ENCODE data around the gene TTBK1. TPM values are rescaled to one million over a fixed set of nuclear protein-coding genes. Genes with fewer than 3 reads are reported as not detected.

The TTBK1 gene
- not detected for total RNA-seq

DNA sequence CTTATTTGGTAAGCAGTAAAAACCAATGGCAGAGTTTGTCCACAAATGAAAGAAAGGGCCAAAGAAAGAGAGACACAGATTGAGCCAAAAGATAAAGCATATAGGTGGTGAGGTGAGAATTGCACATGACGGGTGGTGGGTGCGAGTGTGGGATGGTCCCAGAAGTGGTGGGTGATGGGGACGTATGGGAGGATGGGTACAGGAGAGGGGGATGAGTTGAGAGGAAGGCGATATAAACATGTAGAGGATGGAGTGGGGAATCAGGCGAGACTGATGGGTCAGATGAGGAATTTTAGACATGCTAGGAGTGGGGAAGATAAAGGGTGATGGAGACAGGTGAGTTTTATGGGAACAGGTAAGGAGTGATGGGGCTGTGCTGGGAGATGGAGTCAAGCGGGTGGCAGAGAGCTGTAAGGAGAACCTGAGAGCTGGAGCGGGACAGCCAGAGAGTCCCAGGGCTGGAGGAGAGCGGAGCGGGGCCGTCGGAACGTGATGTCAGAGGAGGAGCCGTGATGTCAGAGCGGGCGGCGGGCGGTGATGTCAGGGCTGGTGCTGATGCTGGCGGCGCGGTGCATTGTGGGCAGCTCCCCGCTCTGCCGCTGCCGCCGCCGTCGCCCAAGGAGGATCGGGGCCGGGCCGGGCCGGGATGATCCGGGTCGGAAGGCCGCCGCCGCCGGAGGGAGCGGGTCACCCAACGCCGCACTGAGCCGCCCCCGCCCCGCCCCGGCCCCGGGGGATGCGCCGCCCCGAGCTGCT is at the start of gene TTBK1:
Gene TTBK1, plus strand, starts transcription at position 574 of the 756 bp plus-strand sequence. CDS start 3,180 bp downstream, outside the sequence.
- no peaks in the 10 kb centered on the region for H3K36me3 ChIP-seq
- H3K9me3 ChIP-seq, result peaks cover 0 to 12% (median 0%) of the 10 kb centered on the region in 4 donors
- H3K27ac ChIP-seq, result no peak within 1 kb of the TSS
- TF ChIP-seq POLR2A (IDR thresholded peaks at IDR 0.05), result no peak
- TF ChIP-seq, protein P1, sequence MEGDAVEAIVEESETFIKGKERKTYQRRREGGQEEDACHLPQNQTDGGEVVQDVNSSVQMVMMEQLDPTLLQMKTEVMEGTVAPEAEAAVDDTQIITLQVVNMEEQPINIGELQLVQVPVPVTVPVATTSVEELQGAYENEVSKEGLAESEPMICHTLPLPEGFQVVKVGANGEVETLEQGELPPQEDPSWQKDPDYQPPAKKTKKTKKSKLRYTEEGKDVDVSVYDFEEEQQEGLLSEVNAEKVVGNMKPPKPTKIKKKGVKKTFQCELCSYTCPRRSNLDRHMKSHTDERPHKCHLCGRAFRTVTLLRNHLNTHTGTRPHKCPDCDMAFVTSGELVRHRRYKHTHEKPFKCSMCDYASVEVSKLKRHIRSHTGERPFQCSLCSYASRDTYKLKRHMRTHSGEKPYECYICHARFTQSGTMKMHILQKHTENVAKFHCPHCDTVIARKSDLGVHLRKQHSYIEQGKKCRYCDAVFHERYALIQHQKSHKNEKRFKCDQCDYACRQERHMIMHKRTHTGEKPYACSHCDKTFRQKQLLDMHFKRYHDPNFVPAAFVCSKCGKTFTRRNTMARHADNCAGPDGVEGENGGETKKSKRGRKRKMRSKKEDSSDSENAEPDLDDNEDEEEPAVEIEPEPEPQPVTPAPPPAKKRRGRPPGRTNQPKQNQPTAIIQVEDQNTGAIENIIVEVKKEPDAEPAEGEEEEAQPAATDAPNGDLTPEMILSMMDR (IDR thresholded peaks at IDR 0.05), result no peak
- TF ChIP-seq EP300 (IDR thresholded peaks at IDR 0.05), result no peak
- no peak within 1 kb of the TSS for H3K4me3 ChIP-seq
- no peak for DNase-seq (ENCODE audit: low spot score in 2 of 2)
- H3K4me1 ChIP-seq, result peaks cover 0 to 21% (median 9%) of the 10 kb centered on the region in 4 donors
- peaks cover 0 to 57% of the 10 kb centered on the region in 2 donors for H3K27me3 ChIP-seq
- WGBS, 2 donors, result 13 to 15% methylated on average over 30 to 32 of the region's 47 CpGs

DNA sequence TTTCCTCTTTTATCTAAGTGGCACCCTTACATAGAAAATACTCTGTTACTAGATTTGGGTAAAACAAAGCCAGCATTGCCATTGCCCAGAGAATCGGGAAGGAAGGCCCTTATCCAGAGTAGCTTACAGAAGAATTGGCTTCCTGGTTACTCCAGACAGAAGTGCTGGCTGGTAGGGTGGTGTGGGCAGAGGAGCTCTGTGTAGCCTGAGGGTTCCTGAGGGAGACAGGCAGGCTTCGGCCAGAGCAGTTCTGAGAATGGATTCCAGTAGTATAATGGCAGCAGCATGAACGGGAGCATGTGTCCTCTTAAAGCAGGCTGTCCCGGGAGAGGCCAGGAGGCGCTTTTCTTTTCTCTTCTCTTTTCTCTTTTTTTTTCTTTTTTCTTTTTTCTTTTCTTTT is 49.4 kb upstream of the TTBK1 start:
- H3K36me3 ChIP-seq, result peaks cover 0 to 84% (median 14%) of the 10 kb centered on the region in 3 donors
- TF ChIP-seq EP300 (IDR thresholded peaks at IDR 0.05) (no peak), POLR2A (IDR thresholded peaks at IDR 0.05) (no peak)
- TF ChIP-seq, protein P1 (IDR thresholded peaks at IDR 0.05), result no peak
- DNase-seq (ENCODE audit: low spot score in 2 of 2), result no peak

DNA sequence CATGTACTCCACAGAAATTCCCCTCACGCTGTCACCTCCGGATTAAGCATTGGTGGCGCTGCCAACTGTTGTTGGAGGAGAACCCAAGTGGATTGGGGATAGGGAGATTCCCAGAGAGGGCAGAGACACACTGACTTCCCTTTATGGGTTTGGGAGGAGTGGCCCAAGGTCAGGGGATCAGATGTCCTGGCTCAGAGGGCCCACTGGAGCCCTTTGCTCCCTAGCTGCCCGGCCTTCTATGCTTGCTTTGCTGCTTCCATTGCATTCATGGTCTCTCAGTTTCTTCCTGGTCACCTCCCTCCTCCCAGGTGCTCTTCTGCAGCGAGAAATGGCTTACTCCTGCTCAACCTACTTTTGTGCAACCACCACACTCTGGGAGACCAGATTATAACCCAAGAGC is 46.9 kb upstream of the TTBK1 start:
- H3K4me3 ChIP-seq, result no peak overlapping the region
- H3K27me3 ChIP-seq, result no peaks in the 10 kb centered on the region
- WGBS, 2 donors, result 80 to 87% methylated on average over 5 of the region's 5 CpGs
- no peaks in the 10 kb centered on the region for H3K4me1 ChIP-seq
- H3K9me3 ChIP-seq, result no peaks in the 10 kb centered on the region
- TF ChIP-seq, protein P1 (IDR thresholded peaks at IDR 0.05), result no peak
- TF ChIP-seq EP300 (IDR thresholded peaks at IDR 0.05), result no peak
- no peak for TF ChIP-seq POLR2A (IDR thresholded peaks at IDR 0.05)
- peaks cover 0 to 98% (median 14%) of the 10 kb centered on the region in 3 donors for H3K36me3 ChIP-seq
- no peak overlapping the region for H3K27ac ChIP-seq
- DNase-seq (ENCODE audit: low spot score in 2 of 2), result no peak

More for the DNA sequence above, 49.4 kb upstream of the TTBK1 start:
- Histone ChIP-seq H3K27ac (no peak overlapping the region), H3K9me3 (no peaks in the 10 kb centered on the region), H3K27me3 (no peaks in the 10 kb centered on the region), H3K4me3 (no peak overlapping the region), H3K4me1 (no peaks in the 10 kb centered on the region)
- WGBS, 2 donors, result 72 to 74% methylated on average over 5 of the region's 5 CpGs

DNA sequence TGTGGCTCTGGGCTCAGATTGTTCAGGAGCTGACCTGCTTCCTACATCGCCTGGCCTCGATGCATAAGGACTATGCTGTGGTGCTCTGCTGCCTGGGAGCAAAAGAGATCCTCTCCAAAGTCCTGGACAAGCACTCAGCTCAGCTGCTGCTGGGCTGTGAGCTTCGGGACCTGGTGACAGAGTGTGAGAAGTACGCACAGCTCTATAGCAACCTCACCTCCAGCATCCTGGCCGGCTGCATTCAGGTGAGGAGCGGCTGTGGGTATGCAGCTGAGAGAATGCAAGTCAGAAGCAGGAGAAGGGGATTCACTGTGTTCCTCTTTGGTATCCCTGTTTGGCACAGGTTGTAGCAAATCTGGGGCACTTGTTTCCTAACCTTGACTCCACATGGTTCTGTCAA is 43.4 kb upstream of the TTBK1 start:
- H3K4me3 ChIP-seq, result no peak overlapping the region
- no peak for TF ChIP-seq POLR2A (IDR thresholded peaks at IDR 0.05)
- TF ChIP-seq EP300 (IDR thresholded peaks at IDR 0.05), result no peak
- TF ChIP-seq, protein P1 (IDR thresholded peaks at IDR 0.05), result no peak
- H3K4me1 ChIP-seq, result no peaks in the 10 kb centered on the region
- no peak overlapping the region for H3K27ac ChIP-seq
- no peaks in the 10 kb centered on the region for H3K9me3 ChIP-seq
- H3K27me3 ChIP-seq, result no peaks in the 10 kb centered on the region
- 87 to 90% methylated on average over 6 of the region's 6 CpGs for WGBS, 2 donors
- peaks cover 0 to 91% (median 14%) of the 10 kb centered on the region in 3 donors for H3K36me3 ChIP-seq
- no peak for DNase-seq (ENCODE audit: low spot score in 2 of 2)

DNA sequence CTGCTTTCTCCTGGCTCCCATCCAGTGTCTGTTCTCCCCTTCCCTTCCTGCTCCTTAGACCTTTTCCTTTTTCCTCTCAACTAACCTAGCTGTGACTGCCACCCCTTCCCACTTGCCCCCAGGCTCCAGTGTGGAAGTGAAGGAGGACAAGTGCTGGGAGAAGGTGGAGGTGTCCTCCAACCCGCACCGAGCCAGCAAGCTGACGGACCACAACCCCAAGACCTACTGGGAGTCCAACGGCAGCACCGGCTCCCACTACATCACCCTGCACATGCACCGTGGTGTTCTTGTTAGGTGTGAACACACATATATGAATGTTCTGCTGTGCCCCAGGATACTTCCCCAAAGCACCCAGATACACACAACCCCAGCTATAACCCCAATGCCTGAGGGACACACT is 42.7 kb upstream of the TTBK1 start:
- no peak for DNase-seq (ENCODE audit: low spot score in 2 of 2)
- 88 to 96% methylated on average over 6 of the region's 6 CpGs for WGBS, 2 donors

More for the DNA sequence above, 42.7 kb upstream of the TTBK1 start:
- TF ChIP-seq, protein P1 (IDR thresholded peaks at IDR 0.05), result no peak
- TF ChIP-seq POLR2A (IDR thresholded peaks at IDR 0.05) (no peak), EP300 (IDR thresholded peaks at IDR 0.05) (no peak)
- Histone ChIP-seq H3K4me1 (no peaks in the 10 kb centered on the region), H3K27ac (no peak overlapping the region), H3K27me3 (no peaks in the 10 kb centered on the region), H3K36me3 (peaks cover 0 to 91% (median 14%) of the 10 kb centered on the region in 3 donors), H3K9me3 (no peaks in the 10 kb centered on the region), H3K4me3 (no peak overlapping the region)
